ENCODE results near the gene CSF2RB.

Gene CSF2RB

DNA sequence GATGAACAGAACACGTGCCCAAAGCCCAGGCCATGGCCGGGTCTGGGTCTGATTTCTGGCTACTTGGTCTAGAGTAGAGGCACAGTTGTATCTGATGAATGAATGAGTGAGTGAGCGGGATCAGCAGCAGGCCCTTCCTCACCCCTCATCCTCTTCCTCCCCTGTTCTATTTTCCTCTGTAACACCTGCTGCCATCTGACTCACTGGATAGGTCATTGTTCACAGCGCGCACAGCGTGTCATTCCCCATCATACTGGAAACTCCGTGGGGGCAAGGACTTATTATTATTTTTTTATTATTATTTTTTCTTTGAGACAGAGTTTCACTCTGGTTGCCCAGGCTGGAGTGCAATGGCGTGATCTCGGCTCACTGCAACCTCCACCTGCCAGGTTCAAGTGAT lies 38.7 kb upstream of the CSF2RB start:
- DNase-seq (ENCODE audit: low read depth in 2 of 2): no peak
- TF ChIP-seq, protein P1, sequence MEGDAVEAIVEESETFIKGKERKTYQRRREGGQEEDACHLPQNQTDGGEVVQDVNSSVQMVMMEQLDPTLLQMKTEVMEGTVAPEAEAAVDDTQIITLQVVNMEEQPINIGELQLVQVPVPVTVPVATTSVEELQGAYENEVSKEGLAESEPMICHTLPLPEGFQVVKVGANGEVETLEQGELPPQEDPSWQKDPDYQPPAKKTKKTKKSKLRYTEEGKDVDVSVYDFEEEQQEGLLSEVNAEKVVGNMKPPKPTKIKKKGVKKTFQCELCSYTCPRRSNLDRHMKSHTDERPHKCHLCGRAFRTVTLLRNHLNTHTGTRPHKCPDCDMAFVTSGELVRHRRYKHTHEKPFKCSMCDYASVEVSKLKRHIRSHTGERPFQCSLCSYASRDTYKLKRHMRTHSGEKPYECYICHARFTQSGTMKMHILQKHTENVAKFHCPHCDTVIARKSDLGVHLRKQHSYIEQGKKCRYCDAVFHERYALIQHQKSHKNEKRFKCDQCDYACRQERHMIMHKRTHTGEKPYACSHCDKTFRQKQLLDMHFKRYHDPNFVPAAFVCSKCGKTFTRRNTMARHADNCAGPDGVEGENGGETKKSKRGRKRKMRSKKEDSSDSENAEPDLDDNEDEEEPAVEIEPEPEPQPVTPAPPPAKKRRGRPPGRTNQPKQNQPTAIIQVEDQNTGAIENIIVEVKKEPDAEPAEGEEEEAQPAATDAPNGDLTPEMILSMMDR (IDR thresholded peaks at IDR 0.05; ENCODE audit: low read depth, low read length): no peak
- no peak overlapping the region for H3K4me3 ChIP-seq (replicated peaks in 1 of 2; ENCODE audit: low read depth in 2 of 2, low read length in 2 of 2)

DNA sequence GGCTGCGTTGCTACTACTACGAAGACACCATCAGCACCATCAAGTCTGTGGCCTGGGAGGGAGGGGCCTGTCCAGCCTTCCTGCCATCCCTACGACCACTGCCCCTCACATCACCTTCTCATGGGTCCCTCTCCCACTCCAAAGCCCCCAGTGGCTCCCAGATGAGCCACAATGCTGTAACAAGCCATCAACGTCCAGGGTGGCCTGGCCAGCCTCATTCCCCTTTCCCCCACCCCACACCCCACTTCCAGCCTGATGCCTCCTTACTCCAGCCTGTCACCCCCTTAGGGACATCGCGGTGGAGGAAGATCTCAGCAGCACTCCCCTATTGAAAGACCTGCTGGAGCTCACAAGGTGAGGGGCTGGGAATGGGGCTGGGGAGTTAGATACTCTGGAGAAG lies 37.7 kb upstream of the CSF2RB start:
- TF ChIP-seq, protein P1 (IDR thresholded peaks at IDR 0.05; ENCODE audit: low read depth, low read length): no peak

DNA sequence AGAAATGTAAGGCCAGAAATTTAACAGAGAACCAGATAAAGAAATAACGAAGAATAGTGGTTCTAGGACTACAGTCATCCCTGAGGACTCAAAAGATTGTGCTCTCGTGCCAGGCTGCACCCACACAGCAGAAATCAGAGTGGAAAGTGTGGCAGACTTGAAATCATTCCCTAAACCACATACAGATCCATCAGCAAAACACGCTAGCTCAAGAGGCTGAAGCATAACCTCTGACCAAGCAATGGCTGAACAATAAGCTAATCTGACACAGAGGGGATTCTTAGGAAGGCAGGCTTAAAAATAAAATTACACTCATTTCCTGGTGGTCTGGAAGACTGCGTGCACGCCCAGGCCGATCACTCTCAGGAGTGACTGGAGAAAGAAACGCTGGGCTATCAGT lies 33.7 kb upstream of the CSF2RB start:
- TF ChIP-seq, protein P1 (IDR thresholded peaks at IDR 0.05; ENCODE audit: low read depth, low read length): no peak
- DNase-seq (ENCODE audit: low read depth in 2 of 2): peak in 1 of 2 donors; percentile 35
- H3K4me3 ChIP-seq (replicated peaks in 1 of 2; ENCODE audit: low read depth in 2 of 2, low read length in 2 of 2): no peak overlapping the region

More for the DNA sequence above, 37.7 kb upstream of the CSF2RB start:
- DNase-seq (ENCODE audit: low read depth in 2 of 2): no peak
- no peak overlapping the region for H3K4me3 ChIP-seq (replicated peaks in 1 of 2; ENCODE audit: low read depth in 2 of 2, low read length in 2 of 2)

GRCh38 chr22:36881504-36882245 lies 31.8 kb upstream of the CSF2RB start:
- DNase-seq (ENCODE audit: low read depth in 2 of 2): no peak
- H3K4me3 ChIP-seq (replicated peaks in 1 of 2; ENCODE audit: low read depth in 2 of 2, low read length in 2 of 2): no peak overlapping the region
- TF ChIP-seq, protein P1 (IDR thresholded peaks at IDR 0.05; ENCODE audit: low read depth, low read length): no peak

- no peak overlapping the region for H3K4me3 ChIP-seq (replicated peaks in 1 of 2; ENCODE audit: low read depth in 2 of 2, low read length in 2 of 2)
- TF ChIP-seq, protein P1 (IDR thresholded peaks at IDR 0.05; ENCODE audit: low read depth, low read length): no peak
- peak; percentile 23 to 70 for DNase-seq (ENCODE audit: low read depth in 2 of 2)
Observed at GRCh38 chr22:36884349-36885158, 28.9 kb upstream of the CSF2RB start.

GRCh38 chr22:36885474-36885873 lies 28.0 kb upstream of the CSF2RB start:
- no peak overlapping the region for H3K4me3 ChIP-seq (replicated peaks in 1 of 2; ENCODE audit: low read depth in 2 of 2, low read length in 2 of 2)
- TF ChIP-seq, protein P1 (IDR thresholded peaks at IDR 0.05; ENCODE audit: low read depth, low read length): no peak
- peak in 1 of 2 donors; percentile 11 for DNase-seq (ENCODE audit: low read depth in 2 of 2)
